UCSD-AML1 (cell line): Measurements from ENCODE around the gene LENG9.
"Not testable (repeated sequence)": the region's sequence is repeated elsewhere in the genome, so short reads cannot be mapped to it uniquely, and the experiment has no call there.

Experiments
- DNase-seq: peaks from one replicate; lab custom pipeline; 2025; ENCODE audit not compliant: unreplicated experiment; lab: John Stamatoyannopoulos, UW

The LENG9 gene

DNA sequence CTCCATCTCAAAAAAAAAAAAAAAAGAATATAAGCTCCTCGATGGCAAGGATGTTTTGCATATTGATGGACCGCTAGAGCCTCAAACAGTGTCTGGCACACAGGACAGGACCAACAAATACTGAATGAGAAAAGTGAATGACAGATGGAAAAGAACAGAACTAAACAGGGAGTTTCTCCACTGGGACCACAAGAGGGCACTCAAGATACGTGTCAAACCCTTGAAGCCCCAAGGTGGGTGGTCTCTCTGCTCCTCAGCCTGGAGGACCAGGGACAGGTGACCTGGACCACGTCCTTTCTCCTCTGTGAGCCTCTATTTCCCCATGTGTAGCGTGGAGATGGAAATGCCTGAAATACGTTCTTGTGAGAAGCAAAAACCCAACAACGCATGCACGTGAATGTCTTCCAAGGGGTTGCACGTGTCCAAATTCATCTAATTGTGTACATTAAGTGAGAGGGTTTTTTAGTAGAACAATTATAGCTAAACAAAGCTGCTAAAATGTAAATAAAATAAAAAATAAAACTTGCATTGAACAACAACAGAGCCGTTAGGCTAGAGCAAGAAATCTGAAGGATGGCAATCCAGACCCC is 15.2 kb upstream of the LENG9 start:
- DNase-seq, result peak; percentile 26

DNA sequence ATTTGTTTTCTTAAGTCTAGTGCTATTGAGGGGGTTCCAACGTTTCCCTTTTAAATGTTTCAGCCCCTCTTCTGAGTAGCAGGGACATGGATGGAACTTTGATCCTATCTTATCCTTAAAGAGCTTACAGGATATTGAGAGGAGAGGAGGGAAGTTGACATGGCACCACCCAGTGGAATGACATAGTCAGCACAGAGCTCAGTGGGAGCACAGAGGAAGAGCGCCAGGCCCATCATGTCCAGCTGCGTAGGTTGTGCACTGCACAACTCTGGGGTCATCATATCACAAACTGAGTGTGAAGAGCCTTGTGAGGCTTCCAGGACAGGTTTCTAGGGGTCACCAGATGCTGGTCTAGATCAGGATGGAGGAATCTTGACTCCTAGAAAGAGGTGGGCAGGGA is 14.1 kb upstream of the LENG9 start:
- DNase-seq, result no peak

DNA sequence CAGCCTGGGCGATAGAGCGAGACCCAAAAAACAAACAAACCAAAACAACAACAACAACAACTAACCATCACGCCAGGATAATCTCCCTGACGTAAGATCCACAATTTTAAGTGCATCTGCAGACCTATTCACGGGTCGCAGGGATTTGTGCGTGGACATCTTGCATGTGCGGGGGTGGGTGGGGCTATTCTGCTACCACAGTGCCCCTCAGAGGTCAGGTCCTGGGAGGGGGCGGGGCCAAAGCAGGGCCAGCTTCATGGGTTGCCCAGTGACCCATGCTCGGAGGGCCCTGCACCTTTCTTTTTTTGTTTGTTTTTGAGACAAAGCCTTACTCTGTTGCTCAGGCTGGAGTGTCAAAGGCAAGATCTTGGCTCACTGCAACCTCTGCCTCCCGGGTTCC is 12.1 kb upstream of the LENG9 start:
- DNase-seq, result no peak

- DNase-seq, result no peak
These were observed 10.4 kb upstream of the LENG9 start for GRCh38 chr19:54473892-54474372.

GRCh38 chr19:54473071-54473891 is 9.7 kb upstream of the LENG9 start, which contains the start of gene CDC42EP5:
Gene CDC42EP5, minus strand, starts transcription at chr19:54473296. Its CDS starts 7,749 bp downstream, at chr19:54465547.
- DNase-seq, result no peak

DNA sequence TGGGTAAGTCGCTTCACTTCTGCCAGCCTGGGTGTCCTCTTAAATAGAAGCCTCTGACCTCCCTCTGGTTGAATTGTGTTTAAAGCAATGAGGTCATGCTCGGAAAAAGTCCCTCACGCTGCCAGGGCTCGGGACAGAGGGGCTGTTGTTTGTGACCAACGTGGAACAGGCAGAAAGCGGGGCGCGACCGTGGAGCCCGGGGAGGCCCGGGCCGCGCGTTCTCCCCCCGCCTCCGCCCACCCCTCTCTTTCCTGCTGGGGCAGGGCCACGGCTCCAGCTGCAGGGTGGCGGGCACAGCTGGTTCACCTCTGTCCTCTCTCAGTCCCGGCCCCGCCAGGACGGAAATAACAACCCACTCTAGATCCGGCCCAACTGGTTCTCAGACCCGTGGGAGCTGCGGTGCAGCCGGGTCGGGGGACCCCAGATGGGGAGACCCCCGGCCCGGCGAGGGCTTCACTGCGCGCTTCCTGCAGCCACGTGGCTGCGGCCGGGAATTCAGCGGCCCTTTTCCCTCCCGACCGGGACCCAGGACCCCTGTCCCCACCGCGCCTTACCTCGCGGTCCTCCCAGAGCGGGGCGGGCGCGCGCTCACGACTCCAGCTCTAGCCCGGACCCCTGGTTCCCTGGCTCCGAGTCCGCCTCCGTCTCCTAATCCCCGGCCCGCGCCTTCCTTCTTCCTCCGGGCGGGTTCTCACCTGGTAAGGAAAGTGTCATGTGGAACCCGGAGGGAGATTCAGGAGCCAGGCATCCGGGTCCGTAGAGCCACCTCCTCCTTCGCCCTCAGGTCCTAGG is 7.6 kb upstream of the LENG9 start:
- DNase-seq, result no peak

- DNase-seq, result no peak
These were observed 6.8 kb upstream of the LENG9 start for GRCh38 chr19:54470276-54470887.

GRCh38 chr19:54469496-54469934 is 5.9 kb upstream of the LENG9 start:
- no peak for DNase-seq

- not testable (repeated sequence) for DNase-seq
These were observed 2.5 kb upstream of the LENG9 start for GRCh38 chr19:54466110-54466480.

- no peak for DNase-seq
These were observed 2.0 kb upstream of the LENG9 start for GRCh38 chr19:54465426-54466109.

DNA sequence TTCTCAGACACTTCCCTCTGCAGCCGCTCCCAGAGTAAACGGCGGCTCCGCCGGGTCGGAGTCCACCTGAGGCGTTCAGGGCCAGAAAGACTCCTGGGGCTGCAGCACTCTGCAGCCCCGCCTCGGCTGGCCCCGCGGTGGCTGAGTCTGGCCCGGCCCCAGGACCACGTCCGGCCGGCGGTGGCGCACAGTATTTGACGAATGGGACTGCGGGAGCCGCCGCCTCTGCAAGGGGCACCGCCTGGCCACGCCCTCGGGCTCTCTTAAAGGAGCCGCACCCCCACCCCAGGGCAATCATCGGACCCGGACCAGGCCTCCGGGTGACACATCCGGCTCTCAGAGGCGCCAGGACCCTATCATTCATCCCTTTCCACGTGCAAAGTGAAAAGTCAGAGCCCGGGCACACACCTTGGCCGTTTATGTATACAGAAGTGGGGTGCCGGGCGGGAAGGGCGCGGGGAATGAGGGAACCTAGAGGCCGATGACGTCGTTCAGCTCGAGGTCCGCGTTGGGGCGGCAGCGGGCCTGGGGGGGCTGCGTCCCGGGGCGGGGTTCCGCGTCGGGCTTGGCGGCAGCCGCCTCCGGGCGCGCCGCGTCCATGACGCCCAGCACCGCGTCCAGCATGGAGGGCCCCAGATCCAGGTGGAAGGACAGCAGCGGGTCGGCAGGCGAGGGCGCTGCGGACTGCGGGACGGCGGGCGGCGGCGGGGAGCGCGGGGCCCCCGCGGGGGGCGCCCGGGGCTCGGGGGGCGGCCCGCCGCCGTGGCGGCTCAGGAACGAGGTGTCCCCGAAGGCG is 1.2 kb upstream of the LENG9 start:
- DNase-seq, result peak; percentile 92

DNA sequence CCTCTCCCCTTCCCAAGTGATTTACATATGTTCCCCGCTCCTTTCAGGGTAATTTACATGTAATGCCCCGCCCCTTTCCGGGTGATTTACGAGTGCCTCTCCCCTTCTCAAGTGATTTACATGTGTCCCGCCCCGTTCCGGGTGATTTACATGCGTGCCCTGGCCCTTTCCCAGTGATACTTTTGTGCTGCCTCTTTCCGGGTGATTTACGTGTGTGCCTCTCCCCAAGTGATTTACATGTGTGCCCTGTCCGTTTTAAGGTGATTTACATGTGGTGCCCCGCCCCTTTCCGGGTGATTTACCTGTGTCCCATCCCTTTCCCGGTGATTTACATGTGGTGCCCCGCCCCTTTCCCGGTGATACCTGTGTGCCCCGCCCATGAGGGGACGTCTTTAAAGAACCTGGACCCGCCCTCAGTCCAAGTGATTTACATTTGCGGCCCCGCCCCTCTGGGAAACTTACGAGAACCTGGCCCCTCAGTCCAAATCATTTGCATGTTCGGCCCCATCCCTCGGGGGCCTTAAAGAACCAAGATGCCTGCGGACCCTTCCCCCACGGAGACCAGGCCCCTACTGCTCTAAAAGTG is 559 bp upstream of the LENG9 start:
- DNase-seq, result peak; percentile 87

GRCh38 chr19:54462655-54463530 is 685 bp downstream of the LENG9 start:
- peak; percentile 73 for DNase-seq

DNA sequence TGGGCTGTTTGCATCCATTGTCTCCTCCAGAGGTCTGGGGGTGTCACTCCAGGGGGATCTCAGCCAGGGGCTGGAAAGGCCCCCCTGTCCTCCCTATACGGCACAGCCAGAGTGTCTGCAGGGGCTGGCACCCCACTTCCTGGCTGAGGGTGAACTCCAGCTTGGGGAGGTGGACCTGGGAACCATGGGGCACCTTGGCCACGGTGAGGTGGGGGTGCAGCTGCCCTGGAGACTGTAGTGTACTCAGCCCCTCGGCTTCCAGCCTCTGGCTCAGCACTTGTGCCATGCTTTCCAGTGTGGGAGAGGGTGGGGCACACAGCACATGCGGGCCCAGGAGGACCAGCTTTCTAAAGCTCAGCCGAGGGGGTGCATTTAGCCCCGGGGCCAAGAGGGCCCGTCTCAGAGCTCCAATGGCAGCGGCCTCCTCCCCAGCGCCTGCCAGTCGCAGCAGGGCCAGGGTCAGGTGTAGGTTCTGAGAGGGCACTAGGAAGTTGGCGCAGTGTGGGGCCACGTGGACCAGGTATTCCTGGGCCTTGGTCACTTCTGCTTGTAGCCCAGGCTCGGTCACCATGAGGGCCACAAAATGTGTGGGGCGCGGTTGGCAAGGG is 1.4 kb downstream of the LENG9 start:
- DNase-seq, result no peak

DNA sequence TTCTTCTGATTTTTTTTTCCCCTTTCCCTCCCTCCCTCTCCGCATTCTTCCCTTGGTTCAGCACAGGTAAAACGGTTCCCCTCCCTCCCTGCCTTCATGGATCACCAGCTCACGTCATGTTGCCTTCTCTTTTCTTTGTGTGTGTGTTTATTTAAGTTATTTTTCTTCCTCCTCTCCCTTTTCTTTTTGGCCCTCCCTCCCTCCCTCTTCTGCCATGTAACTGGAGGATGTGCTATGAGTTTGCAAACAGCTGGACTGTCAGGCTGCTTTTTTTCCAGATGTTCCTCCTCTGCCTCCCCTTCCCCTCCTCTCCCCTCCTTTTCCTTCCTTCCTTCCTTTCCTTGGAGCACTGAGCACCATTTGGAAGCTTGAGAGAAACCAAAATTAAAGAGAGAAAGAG is 2.0 kb downstream of the LENG9 start:
- DNase-seq, result no peak

- DNase-seq, result no peak
These were observed 2.4 kb downstream of the LENG9 start for GRCh38 chr19:54461210-54461609.

GRCh38 chr19:54460230-54461005 is 3.2 kb downstream of the LENG9 start:
- DNase-seq, result no peak
